Upper lobe of left lung (tissue), 4 donors: ENCODE results near the gene CFAP73.

Source experiments
- CTCF ChIP-seq, 6 experiments: fragments of 450-650 bp in 4 of 6; fragments of 200-600 bp in 2 of 6; sonication (generic) in 2 of 6; IDR thresholded peaks; one replicate each; pipeline ENCODE4 v1.5.1; 2016 to 2019; ENCODE audit warnings: antibody characterized with exemption in 6 of 6
- POLR2A ChIP-seq, 4 donors: fragments of 450-650 bp; IDR thresholded peaks; one replicate each; pipeline ENCODE4 v1.5.1; 2016 to 2017; ENCODE audit warnings: antibody characterized with exemption in 4 of 4, mild to moderate bottlenecking in 2 of 4
- POLR2AphosphoS5 ChIP-seq, 2 donors: sonication (generic); formaldehyde crosslinking; IDR thresholded peaks; one replicate each; pipeline ENCODE4 v1.5.1; 2017; ENCODE audit warnings: antibody characterized with exemption in 2 of 2

- no peak for TF ChIP-seq CTCF (IDR thresholded peaks at IDR 0.05)
- TF ChIP-seq POLR2A (IDR thresholded peaks at IDR 0.05) = no peak
- no peak for TF ChIP-seq POLR2AphosphoS5 (IDR thresholded peaks at IDR 0.05)
Measured at GRCh38 chr12:113158439-113159203, 9.1 kb downstream of the CFAP73 start.
